Stomach (tissue), 9 donors: Measurements from ENCODE around the gene GALNT17. TPM values are rescaled to one million over a fixed set of nuclear protein-coding genes. Genes with fewer than 3 reads are reported as not detected.
A peak's percentile ranks its signal among the peaks of the same experiment; 100 is the strongest.

Experiments
- DNase-seq, 2 donors: peaks; one replicate each; pipeline versions ENCODE4 v3.0.0 to v3.0.0-alpha.2; 2013 to 2019
- H3K27ac ChIP-seq, 5 donors: fragments of 200-600 bp in 4 of 5; sonication (generic) in 4 of 5; one replicate each; pipeline ENCODE4 v1.5.1; 2013 to 2019; ENCODE audit warnings: mild to moderate bottlenecking in 1 of 5, moderate library complexity in 1 of 5
- H3K27me3 ChIP-seq, 3 donors: fragments of 200-600 bp; sonication (generic); one replicate each; pipeline ENCODE4 v1.5.1; 2017 to 2019; ENCODE audit warnings: mixed run types in 1 of 3
- H3K36me3 ChIP-seq, 4 donors: fragments of 200-600 bp; sonication (generic); 1 replicate in 3 of 4; 2 replicates in 1 of 4; pipeline ENCODE4 v1.5.1; 2016 to 2019
- H3K4me1 ChIP-seq, 4 donors: fragments of 200-600 bp; sonication (generic); one replicate each; pipeline ENCODE4 v1.5.1; 2016 to 2019
- H3K4me3 ChIP-seq, 4 donors: fragments of 200-600 bp; sonication (generic) in 3 of 4; one replicate each; pipeline ENCODE4 v1.5.1; 2016 to 2019; ENCODE audit warnings: mild to moderate bottlenecking in 1 of 4
- H3K9me3 ChIP-seq, 4 donors: fragments of 200-600 bp; sonication (generic); one replicate each; pipeline ENCODE4 v1.5.1; 2016 to 2019
- CTCF ChIP-seq, 7 experiments: fragments of 450-650 bp in 4 of 7; fragments of 200-600 bp in 3 of 7; sonication (generic) in 3 of 7; IDR thresholded peaks; one replicate each; pipeline ENCODE4 v1.5.1; 2016 to 2019; ENCODE audit warnings: antibody characterized with exemption in 7 of 7, control low read depth in 2 of 7, mild to moderate bottlenecking in 1 of 7
- EP300 ChIP-seq: sonication (generic); formaldehyde crosslinking; IDR thresholded peaks from one replicate; pipeline ENCODE4 v1.6.1; 2017; ENCODE audit warnings: antibody characterized with exemption
- POLR2A ChIP-seq, 4 donors: fragments of 450-650 bp; IDR thresholded peaks; one replicate each; pipeline ENCODE4 v1.6.1; 2016; ENCODE audit warnings: antibody characterized with exemption in 4 of 4, control low read depth in 2 of 4, mild to moderate bottlenecking in 1 of 4, moderate library complexity in 1 of 4
- POLR2AphosphoS5 ChIP-seq, 3 donors: sonication (generic); formaldehyde crosslinking; IDR thresholded peaks; one replicate each; pipeline ENCODE4 v1.6.1; 2016; ENCODE audit warnings: antibody characterized with exemption in 3 of 3
- WGBS, 5 donors: extraction: QIAGEN DNeasy Blood & Tissue Kit in 3 of 5; methylation state at CpG; one replicate each; pipeline versions ENCODE4 v1.1.5 to v1.1.7; 2013 to 2018; 5-methylcytosine and 5-hydroxymethylcytosine counted together
- intact Hi-C: fragments of 100-400 bp; cut with DNase I; formaldehyde crosslinking; loops from one replicate; pipeline ENCODE4 v1.15.1; 2023; ENCODE audit warnings: low total_unique reads
- polyA plus RNA-seq, 3 donors: library from polyadenylated mRNA; stranded (reverse); fragments of 200-250 nt; gene quantifications; one replicate each; pipeline ENCODE4 v1.2.3, GENCODE V29; 2013
- total RNA-seq, 5 donors: library from RNA; depleted of rRNA; stranded (reverse); fragments of >200 nt; gene quantifications; one replicate each; pipeline versions ENCODE4 v1.1.0 to v1.2.3, GENCODE V29; 2014 to 2016
- donor health status: healthy with polysubstance abuse.
- donor health status: Bipolar disorder and iron deficiency.
- donor health status: healthy.

Gene GALNT17
- total and polyA plus RNA-seq, 8 donors, result 0.76 to 12.5 (median 1.6) TPM; not detected in 1

GRCh38 chr7:71746006-71746405, 614.1 kb downstream of the GALNT17 start:
- no peak overlapping the region for H3K27ac ChIP-seq
- WGBS, 5 donors, result 79 to 91% (median 86%) methylated on average over 5 of the region's 5 CpGs
- no peaks in the 10 kb centered on the region for H3K4me1 ChIP-seq
- no peak for TF ChIP-seq POLR2A (IDR thresholded peaks at IDR 0.05)
- TF ChIP-seq CTCF (IDR thresholded peaks at IDR 0.05), result no peak
- no peak for TF ChIP-seq POLR2AphosphoS5 (IDR thresholded peaks at IDR 0.05)
- TF ChIP-seq EP300, result no peak
- H3K4me3 ChIP-seq, result no peak overlapping the region
- no peaks in the 10 kb centered on the region for H3K36me3 ChIP-seq
- peaks cover 0 to 12% (median 0%) of the 10 kb centered on the region in 3 donors for H3K27me3 ChIP-seq
- peaks cover 4 to 14% (median 7%) of the 10 kb centered on the region in 4 donors for H3K9me3 ChIP-seq
- DNase-seq, result no peak
- intact Hi-C loops, result no loop called here

GRCh38 chr7:71750290-71750689, 618.3 kb downstream of the GALNT17 start:
- Histone ChIP-seq H3K4me3 (no peak overlapping the region), H3K9me3 (peaks cover 4 to 14% (median 7%) of the 10 kb centered on the region in 4 donors), H3K27ac (no peak overlapping the region), H3K4me1 (peaks cover 0 to 9% (median 4%) of the 10 kb centered on the region in 4 donors), H3K27me3 (peaks cover 5 to 34% (median 12%) of the 10 kb centered on the region in 3 donors), H3K36me3 (no peaks in the 10 kb centered on the region)
- intact Hi-C loops, result loop anchor here (10.0 kb wide), 1 partner anchor 745 kb away; no protein-coding TSS in a partner anchor
- WGBS, 5 donors, result 91 to 96% (median 95%) methylated on average over 6 of the region's 6 CpGs
- no peak for TF ChIP-seq POLR2AphosphoS5 (IDR thresholded peaks at IDR 0.05)
- no peak for TF ChIP-seq POLR2A (IDR thresholded peaks at IDR 0.05)
- no peak for TF ChIP-seq EP300
- no peak for TF ChIP-seq CTCF (IDR thresholded peaks at IDR 0.05)
- DNase-seq, result no peak

DNA sequence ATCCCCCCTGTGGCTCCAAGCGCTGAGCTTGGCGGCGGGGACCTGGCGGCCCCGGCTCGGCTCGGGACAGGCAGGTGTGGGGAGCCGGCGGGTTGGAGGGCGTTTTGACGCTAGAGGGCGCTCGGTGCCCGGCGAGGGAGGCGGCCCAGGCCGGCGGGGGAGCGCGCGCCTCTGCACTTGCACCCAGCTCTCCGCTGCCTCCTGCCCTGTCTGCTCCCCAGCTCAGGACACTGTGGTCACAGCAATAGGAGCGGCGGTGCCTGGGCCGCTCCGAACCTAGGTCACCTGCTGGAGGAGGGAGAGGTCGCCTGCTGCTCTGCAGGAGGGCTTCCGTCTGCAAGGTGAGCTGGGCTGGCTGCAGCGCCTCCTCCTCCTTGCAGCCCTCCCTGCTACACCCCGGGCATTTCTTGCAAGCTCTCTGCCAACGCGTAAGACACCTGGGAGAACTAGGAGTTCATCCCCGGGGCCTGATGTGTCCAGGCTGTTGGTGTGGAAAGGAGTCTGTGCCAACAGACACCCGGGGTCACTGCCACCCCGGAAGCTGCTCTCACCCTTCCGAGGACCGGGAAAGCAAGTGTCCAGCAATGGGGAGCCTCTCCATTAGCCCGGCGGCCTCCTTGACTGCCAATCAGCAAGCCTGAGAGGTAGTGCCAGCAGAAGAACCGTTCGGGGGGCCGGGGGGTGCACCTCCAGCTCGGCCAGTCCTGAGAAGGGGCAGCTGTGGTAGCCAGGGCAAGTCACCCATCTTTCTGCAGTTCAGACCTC, 620.4 kb downstream of the GALNT17 start:
- 12 to 29% (median 17%) methylated on average over 13 to 43 of the region's 43 CpGs for WGBS, 5 donors
- Histone ChIP-seq H3K27ac (no peak overlapping the region), H3K27me3 (peaks cover 5 to 34% (median 12%) of the 10 kb centered on the region in 3 donors), H3K36me3 (no peaks in the 10 kb centered on the region), H3K9me3 (peaks cover 6 to 14% (median 10%) of the 10 kb centered on the region in 4 donors), H3K4me3 (peak overlapping the region in 1 of 4 donors; percentile 23), H3K4me1 (peaks cover 0 to 9% (median 4%) of the 10 kb centered on the region in 4 donors)
- TF ChIP-seq POLR2A (IDR thresholded peaks at IDR 0.05) (no peak), POLR2AphosphoS5 (IDR thresholded peaks at IDR 0.05) (no peak), EP300 (no peak), CTCF (IDR thresholded peaks at IDR 0.05) (peak in 5 of 7 experiments; percentile 36 to 62 (median 45))
- peak; percentile 66 to 71 for DNase-seq
- intact Hi-C loops, result loop anchor here (10.0 kb wide), 1 partner anchor 742 kb away; no protein-coding TSS in a partner anchor

DNA sequence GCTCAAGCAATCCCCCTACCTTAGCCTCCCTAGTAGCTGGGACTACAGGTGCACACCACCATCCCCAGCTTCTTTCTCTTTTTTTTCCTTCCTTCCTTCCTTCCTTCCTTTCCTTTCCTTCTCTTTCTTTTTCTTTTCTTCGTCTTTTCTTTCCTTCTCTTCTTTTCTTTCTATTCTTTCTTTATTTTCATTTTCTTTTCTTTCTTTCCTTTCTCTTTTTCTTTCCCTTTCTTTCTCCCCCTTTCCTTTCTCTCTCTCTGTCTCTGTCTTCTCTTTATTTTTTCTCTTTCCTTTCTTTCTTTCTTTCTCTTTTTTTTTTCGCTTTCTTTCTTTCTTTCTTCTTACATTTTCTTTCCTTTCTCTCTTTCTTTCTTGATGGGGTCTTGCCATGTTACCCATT, 621.3 kb downstream of the GALNT17 start:
- TF ChIP-seq CTCF (IDR thresholded peaks at IDR 0.05) (no peak), POLR2A (IDR thresholded peaks at IDR 0.05) (no peak)
- Histone ChIP-seq H3K36me3 (no peaks in the 10 kb centered on the region), H3K9me3 (peaks cover 6 to 14% (median 10%) of the 10 kb centered on the region in 4 donors), H3K27me3 (peaks cover 5 to 34% (median 12%) of the 10 kb centered on the region in 3 donors), H3K4me3 (no peak overlapping the region), H3K27ac (no peak overlapping the region), H3K4me1 (peaks cover 0 to 9% (median 4%) of the 10 kb centered on the region in 4 donors)
- 89 to 97% (median 94%) methylated on average over 2 of the region's 2 CpGs for WGBS, 5 donors
- DNase-seq, result no peak
- intact Hi-C loops, result loop anchor here (10.0 kb wide), 1 partner anchor 742 kb away; no protein-coding TSS in a partner anchor
